Glutamatergic neuron (in vitro differentiated cells): ENCODE data around the gene SNTB2. TPM values are rescaled to one million over a fixed set of nuclear protein-coding genes. Genes with fewer than 3 reads are reported as not detected.

ENCODE experiments used
- DNase-seq: peaks from one replicate; pipeline ENCODE4 v3.0.0; 2022
- H3K27ac Mint-ChIP-seq: one replicate; pipeline ENCODE4 v1.8.0; 2020; ENCODE audit warnings: mild to moderate bottlenecking, mixed read lengths, inconsistent platforms; ENCODE audit not compliant: unreplicated experiment
- H3K27me3 Mint-ChIP-seq: one replicate; pipeline ENCODE4 v1.8.0; 2020; ENCODE audit warnings: mild to moderate bottlenecking, moderate library complexity, mixed read lengths, inconsistent platforms; ENCODE audit not compliant: unreplicated experiment
- H3K36me3 Mint-ChIP-seq: one replicate; pipeline ENCODE4 v1.8.0; 2020; ENCODE audit warnings: mild to moderate bottlenecking, mixed read lengths, inconsistent platforms; ENCODE audit not compliant: unreplicated experiment
- H3K4me1 Mint-ChIP-seq: one replicate; pipeline ENCODE4 v1.8.0; 2020; ENCODE audit warnings: mild to moderate bottlenecking, low read depth, mixed read lengths, inconsistent platforms; ENCODE audit not compliant: unreplicated experiment
- H3K4me3 Mint-ChIP-seq: one replicate; pipeline ENCODE4 v1.8.0; 2020; ENCODE audit warnings: mild to moderate bottlenecking, mixed read lengths, inconsistent platforms; ENCODE audit not compliant: unreplicated experiment
- H3K9me3 Mint-ChIP-seq: one replicate; pipeline ENCODE4 v1.8.0; 2020; ENCODE audit warnings: mild to moderate bottlenecking, moderate library complexity, mixed read lengths, inconsistent platforms; ENCODE audit not compliant: unreplicated experiment
- total RNA-seq: library from RNA; stranded (reverse); fragmentation: NEBNext Ultra II Directional; extraction: Animal tissue kit (Norgen Biotek cat#: 25700); gene quantifications from one replicate; pipeline ENCODE4 v1.2.1, GENCODE V29; 2021; ENCODE audit not compliant: unreplicated experiment
- TF ChIP-seq, protein P1 (sequence below): fragments of 200-600 bp; sonication (generic); IDR thresholded peaks from one replicate; pipeline ENCODE4 v1.5.0; 2021; ENCODE audit not compliant: partially characterized antibody, unreplicated experiment

Gene SNTB2
- total RNA-seq, 1 donor from 2014 or later = 26.8 TPM

DNA sequence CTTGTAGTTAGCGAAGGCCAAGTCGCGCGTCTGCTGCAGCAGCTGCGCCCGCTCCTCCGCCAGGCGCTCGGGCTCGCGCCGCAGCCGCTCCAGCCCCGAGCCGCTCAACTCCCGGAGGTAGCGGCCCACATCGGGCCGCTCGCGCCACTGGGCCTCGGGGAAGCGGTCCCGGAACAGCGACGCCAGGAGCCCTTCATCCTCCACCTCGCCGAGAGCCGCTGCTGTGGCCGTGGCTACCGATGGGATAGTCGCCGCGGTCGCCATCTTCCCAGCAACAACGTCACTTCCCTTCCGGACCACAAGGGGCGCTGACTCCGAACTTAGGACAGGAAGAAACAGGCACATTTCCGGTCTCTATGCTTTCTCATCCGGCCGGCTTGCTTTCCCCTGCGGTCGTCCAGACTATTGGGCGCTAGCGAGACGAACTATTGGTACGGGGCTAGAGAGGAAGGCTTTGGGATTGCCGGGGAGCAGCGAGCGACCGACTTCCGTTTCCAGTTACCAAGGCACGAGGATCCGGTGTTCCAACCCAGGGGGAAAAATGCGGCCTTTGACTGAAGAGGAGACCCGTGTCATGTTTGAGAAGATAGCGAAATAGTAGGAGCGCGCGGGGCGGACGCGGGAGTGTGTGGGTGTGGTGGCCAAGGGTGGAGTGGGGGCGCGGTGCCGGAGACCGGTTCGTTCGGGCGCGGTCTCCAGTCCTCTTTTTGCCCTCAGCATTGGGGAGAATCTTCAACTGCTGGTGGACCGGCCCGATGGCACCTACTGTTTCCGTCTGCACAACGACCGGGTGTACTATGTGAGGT lies 152.5 kb downstream of the SNTB2 start, which contains the start of the genes COG8 and NIP7:
TSS of gene COG8 (minus strand) at position 276 of the 806 bp plus-strand sequence. CDS start at position 264, 12 bp downstream.
TSS of gene NIP7 (plus strand) at position 484 of the 806 bp plus-strand sequence. CDS start at position 542, 58 bp downstream.
- peak; percentile 94 for DNase-seq
- TF ChIP-seq, protein P1, sequence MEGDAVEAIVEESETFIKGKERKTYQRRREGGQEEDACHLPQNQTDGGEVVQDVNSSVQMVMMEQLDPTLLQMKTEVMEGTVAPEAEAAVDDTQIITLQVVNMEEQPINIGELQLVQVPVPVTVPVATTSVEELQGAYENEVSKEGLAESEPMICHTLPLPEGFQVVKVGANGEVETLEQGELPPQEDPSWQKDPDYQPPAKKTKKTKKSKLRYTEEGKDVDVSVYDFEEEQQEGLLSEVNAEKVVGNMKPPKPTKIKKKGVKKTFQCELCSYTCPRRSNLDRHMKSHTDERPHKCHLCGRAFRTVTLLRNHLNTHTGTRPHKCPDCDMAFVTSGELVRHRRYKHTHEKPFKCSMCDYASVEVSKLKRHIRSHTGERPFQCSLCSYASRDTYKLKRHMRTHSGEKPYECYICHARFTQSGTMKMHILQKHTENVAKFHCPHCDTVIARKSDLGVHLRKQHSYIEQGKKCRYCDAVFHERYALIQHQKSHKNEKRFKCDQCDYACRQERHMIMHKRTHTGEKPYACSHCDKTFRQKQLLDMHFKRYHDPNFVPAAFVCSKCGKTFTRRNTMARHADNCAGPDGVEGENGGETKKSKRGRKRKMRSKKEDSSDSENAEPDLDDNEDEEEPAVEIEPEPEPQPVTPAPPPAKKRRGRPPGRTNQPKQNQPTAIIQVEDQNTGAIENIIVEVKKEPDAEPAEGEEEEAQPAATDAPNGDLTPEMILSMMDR = peak; percentile 98
- peaks cover 1% of the 10 kb centered on the region for H3K27me3 Mint-ChIP-seq
- H3K4me3 Mint-ChIP-seq = peak within 1 kb of the TSS; percentile 100
- peaks cover 5% of the 10 kb centered on the region for H3K4me1 Mint-ChIP-seq
- no peaks in the 10 kb centered on the region for H3K36me3 Mint-ChIP-seq
- peaks cover 4% of the 10 kb centered on the region for H3K9me3 Mint-ChIP-seq
- H3K27ac Mint-ChIP-seq = peak within 1 kb of the TSS; percentile 95

DNA sequence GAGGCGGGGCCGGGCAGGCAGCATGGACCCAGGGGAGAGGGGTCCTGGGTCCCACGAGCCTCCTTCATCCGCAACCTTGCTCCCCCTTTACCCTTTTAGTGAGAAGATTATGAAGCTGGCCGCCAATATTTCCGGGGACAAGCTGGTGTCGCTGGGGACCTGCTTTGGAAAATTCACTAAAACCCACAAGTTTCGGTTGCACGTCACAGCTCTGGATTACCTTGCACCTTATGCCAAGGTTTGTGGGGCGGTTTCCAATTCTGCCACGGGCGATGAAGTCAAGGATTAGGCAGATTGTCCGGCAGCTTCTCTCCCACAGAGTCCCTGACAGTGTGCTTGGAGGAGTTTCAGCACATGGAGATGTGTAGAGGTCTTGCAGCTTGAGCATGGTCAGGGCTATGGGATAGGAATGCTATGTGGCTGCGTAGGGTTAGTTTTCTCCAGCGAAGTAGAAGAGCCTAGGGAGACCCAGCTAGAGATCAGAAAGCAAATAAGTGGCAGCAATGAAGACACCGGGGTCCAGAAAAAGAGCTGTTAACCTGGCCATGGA lies 153.2 kb downstream of the SNTB2 start:
- H3K36me3 Mint-ChIP-seq = no peaks in the 10 kb centered on the region
- peak overlapping the region; percentile 100 for H3K4me3 Mint-ChIP-seq
- H3K9me3 Mint-ChIP-seq = peaks cover 4% of the 10 kb centered on the region
- TF ChIP-seq, protein P1 = no peak
- no peak for DNase-seq
- peaks cover 3% of the 10 kb centered on the region for H3K27me3 Mint-ChIP-seq
- peak overlapping the region; percentile 95 for H3K27ac Mint-ChIP-seq
- peaks cover 5% of the 10 kb centered on the region for H3K4me1 Mint-ChIP-seq

DNA sequence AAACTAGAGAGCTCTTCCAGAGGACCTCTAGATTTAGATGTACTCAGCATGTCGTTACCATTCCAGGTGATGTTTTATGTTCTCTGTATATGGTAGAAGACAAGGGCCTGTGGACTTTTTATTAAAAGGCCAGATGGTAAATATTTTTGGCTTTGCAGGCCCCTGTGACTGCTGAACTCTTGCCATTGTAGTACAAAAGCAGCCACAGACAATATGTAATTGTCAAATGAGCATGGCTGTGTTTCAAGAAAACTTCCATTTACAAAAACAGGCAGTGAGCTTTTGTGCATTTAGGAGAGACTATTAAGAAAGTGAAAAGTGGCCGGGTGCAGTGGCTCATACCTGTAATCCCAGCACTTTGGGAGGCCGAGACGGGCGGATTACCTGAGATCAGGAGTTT lies 157.2 kb downstream of the SNTB2 start:
- no peak for DNase-seq
- H3K4me1 Mint-ChIP-seq = peaks cover 5% of the 10 kb centered on the region
- peaks cover 4% of the 10 kb centered on the region for H3K9me3 Mint-ChIP-seq
- no peak overlapping the region for H3K27ac Mint-ChIP-seq
- peaks cover 3% of the 10 kb centered on the region for H3K27me3 Mint-ChIP-seq
- no peak overlapping the region for H3K4me3 Mint-ChIP-seq
- TF ChIP-seq, protein P1 = no peak
- no peaks in the 10 kb centered on the region for H3K36me3 Mint-ChIP-seq

DNA sequence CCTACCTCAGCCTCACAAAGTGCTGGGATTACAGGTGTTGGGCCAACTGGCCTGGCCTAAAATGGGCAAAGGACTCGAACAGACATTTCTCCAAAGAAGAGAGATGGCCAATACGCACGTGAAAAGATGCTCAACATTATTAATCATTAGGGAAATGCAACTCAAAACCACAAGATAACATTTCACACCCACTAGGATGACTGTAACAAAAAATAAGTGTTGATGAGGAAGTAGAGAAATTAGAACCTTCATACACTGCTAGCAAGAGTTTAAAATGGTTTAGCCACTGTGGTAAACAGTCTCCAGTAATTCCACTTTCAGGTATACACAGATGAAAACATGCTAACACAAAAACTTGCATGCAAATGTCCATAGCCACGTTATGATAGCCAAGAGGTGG lies 159.0 kb downstream of the SNTB2 start:
- no peak for DNase-seq
- TF ChIP-seq, protein P1 = no peak
- Mint-ChIP-seq H3K27ac (no peak overlapping the region), H3K27me3 (peaks cover 1% of the 10 kb centered on the region), H3K36me3 (no peaks in the 10 kb centered on the region), H3K9me3 (no peaks in the 10 kb centered on the region), H3K4me3 (no peak overlapping the region), H3K4me1 (peaks cover 2% of the 10 kb centered on the region)

DNA sequence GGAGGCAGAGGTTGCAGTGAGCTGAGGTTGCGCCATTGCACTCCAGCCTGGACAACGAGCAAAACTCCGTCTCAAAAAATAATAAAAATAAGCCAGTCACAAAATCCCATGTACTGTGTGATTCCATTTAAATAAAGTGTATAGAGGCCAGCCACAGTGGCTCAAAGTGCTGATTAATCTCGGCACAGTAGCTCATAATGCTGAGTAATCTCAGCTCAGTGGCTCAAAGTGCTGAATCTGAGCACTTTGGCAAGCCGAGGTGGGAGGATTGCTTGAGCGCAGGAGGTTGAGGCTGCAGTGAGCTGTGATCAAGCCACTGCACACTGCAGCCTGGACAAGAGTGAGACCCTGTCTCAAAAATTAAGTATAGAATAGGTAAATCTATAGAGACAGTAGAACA lies 159.7 kb downstream of the SNTB2 start:
- no peak overlapping the region for H3K4me3 Mint-ChIP-seq
- H3K27me3 Mint-ChIP-seq = peaks cover 1% of the 10 kb centered on the region
- no peaks in the 10 kb centered on the region for H3K36me3 Mint-ChIP-seq
- TF ChIP-seq, protein P1 = no peak
- no peak overlapping the region for H3K27ac Mint-ChIP-seq
- H3K4me1 Mint-ChIP-seq = peaks cover 2% of the 10 kb centered on the region
- no peak for DNase-seq
- H3K9me3 Mint-ChIP-seq = no peaks in the 10 kb centered on the region
